Measurements from ENCODE around the gene PRR5.

DNA sequence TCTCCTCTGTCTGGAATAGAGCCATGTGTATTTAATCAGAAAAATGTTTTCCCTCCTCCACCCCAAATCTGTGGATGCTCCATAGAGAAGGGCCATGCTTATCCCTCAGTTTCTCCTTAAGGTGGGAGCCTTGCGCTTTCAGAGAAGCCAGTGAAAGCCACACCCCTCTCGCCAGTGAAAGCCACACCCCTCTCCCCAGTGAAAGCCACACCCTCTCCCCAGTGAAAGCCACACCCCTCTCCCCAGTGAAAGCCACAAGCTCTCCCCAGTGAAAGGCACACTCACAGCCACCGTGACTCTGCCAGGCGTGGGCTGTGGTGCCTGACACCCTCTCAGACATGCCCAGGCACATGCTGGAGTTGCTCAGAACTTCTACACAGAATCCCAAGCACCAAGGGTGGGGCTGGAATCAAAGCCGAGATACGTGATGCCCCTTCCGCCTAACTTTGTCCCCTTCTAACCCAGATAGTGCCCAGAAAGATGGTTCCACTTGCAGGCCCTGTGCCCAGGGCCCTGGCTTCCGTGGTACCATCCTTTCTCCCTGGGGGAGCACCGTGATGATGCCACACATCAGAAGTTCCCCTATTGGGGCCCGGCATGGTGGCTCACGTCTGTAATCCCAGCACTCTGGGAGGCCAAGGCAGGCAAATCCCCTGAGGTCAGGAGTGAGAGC lies 16.5 kb upstream of the PRR5 start:
- TF ChIP-seq, protein P1, sequence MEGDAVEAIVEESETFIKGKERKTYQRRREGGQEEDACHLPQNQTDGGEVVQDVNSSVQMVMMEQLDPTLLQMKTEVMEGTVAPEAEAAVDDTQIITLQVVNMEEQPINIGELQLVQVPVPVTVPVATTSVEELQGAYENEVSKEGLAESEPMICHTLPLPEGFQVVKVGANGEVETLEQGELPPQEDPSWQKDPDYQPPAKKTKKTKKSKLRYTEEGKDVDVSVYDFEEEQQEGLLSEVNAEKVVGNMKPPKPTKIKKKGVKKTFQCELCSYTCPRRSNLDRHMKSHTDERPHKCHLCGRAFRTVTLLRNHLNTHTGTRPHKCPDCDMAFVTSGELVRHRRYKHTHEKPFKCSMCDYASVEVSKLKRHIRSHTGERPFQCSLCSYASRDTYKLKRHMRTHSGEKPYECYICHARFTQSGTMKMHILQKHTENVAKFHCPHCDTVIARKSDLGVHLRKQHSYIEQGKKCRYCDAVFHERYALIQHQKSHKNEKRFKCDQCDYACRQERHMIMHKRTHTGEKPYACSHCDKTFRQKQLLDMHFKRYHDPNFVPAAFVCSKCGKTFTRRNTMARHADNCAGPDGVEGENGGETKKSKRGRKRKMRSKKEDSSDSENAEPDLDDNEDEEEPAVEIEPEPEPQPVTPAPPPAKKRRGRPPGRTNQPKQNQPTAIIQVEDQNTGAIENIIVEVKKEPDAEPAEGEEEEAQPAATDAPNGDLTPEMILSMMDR (IDR thresholded peaks at IDR 0.05 in 8 of 11, conservative IDR thresholded peaks at IDR 0.05 in 3 of 11): no peak
- TF ChIP-seq POLR2A (IDR thresholded peaks at IDR 0.05): no peak
